H1 (cell line): ENCODE measurements around the gene RAD51B. TPM values are rescaled to one million over a fixed set of nuclear protein-coding genes. Genes with fewer than 3 reads are reported as not detected.

ENCODE experiments used
- CBX5 ChIP-seq: fragments of 300-800, 300-1000 bp; sonication (generic); IDR thresholded peaks from 2 replicates; pipeline ENCODE4 v1.7.1; 2016; ENCODE audit warnings: antibody characterized with exemption, low read length, low read depth
- CEBPB ChIP-seq: IDR thresholded peaks from 2 replicates; pipeline ENCODE4 v1.6.1; 2012; ENCODE audit warnings: low read depth, low read length
- CREB1 ChIP-seq: IDR thresholded peaks from 2 replicates; pipeline ENCODE4 v1.6.1; 2012; ENCODE audit warnings: inconsistent platforms
- GABPA ChIP-seq: IDR thresholded peaks from 2 replicates; pipeline ENCODE4 v1.6.1; 2011; ENCODE audit warnings: mild to moderate bottlenecking, low read length, moderate library complexity, borderline replicate concordance; ENCODE audit not compliant: insufficient read depth
- KDM5A ChIP-seq: fragments of 200-600 bp; IDR thresholded peaks from 2 replicates; pipeline ENCODE4 v1.7.1; 2012; ENCODE audit warnings: mild to moderate bottlenecking, low read length, inconsistent platforms, mixed read lengths
- RBBP5 ChIP-seq: IDR thresholded peaks from 2 replicates; pipeline ENCODE4 v1.7.1; 2012; ENCODE audit warnings: low read depth, mild to moderate bottlenecking, inconsistent platforms, low read length, moderate library complexity, borderline replicate concordance
- RXRA ChIP-seq: IDR thresholded peaks from 2 replicates; pipeline ENCODE4 v1.6.1; 2011; ENCODE audit warnings: low read depth, mild to moderate bottlenecking, low read length, moderate library complexity; ENCODE audit not compliant: insufficient read depth
- SIX5 ChIP-seq: IDR thresholded peaks from 2 replicates; pipeline ENCODE4 v1.6.1; 2011; ENCODE audit warnings: mild to moderate bottlenecking, low read depth, low read length
- SP2 ChIP-seq: IDR thresholded peaks from 2 replicates; pipeline ENCODE4 v1.6.1; 2012; ENCODE audit warnings: mild to moderate bottlenecking, low read length, inconsistent platforms
- SRF ChIP-seq: IDR thresholded peaks from 2 replicates; pipeline ENCODE4 v1.6.1; 2011; ENCODE audit warnings: mild to moderate bottlenecking, low read depth, low read length, moderate library complexity
- SUZ12 ChIP-seq: fragments of 200-600 bp; sonication (generic); IDR thresholded peaks from 2 replicates; pipeline ENCODE4 v1.6.1; 2012; ENCODE audit warnings: mild to moderate bottlenecking, inconsistent platforms, low read length, moderate library complexity, mixed read lengths
- TBP ChIP-seq: IDR thresholded peaks from 2 replicates; pipeline ENCODE4 v1.6.1; 2011; ENCODE audit warnings: low read depth, low read length, improper control_type of control experiment
- ZNF274 ChIP-seq: IDR thresholded peaks from 2 replicates; pipeline ENCODE4 v1.7.0; 2012; ENCODE audit warnings: low read length, borderline replicate concordance; ENCODE audit errors: extremely low read depth
- polyA plus RNA-seq, 7 experiments: library from polyadenylated mRNA; depleted of rRNA in 3 of 7; stranded (reverse) in 5 of 7; unstranded in 2 of 7; fragments of >200 nt in 5 of 7; fragments of 200-250 nt in 2 of 7; gene quantifications; 1 replicate in 5 of 7; 2 replicates in 1 of 7; 4 replicates in 1 of 7; pipeline versions ENCODE4 v1.2.1 to v1.2.3, GENCODE V29; 2011 to 2013; ENCODE audit warnings: missing spikeins in 2 of 7, mixed read lengths in 2 of 7
- total RNA-seq: library from RNA; stranded (reverse); fragmentation: NEBNext Ultra II Directional; extraction: Animal tissue kit (Norgen Biotek cat#: 25700); gene quantifications from 2 replicates; pipeline ENCODE4 v1.2.1, GENCODE V29; 2021
- TF ChIP-seq, protein P1 (sequence below): fragments of 300-600 bp; sonication (generic); IDR thresholded peaks from 2 replicates; pipeline ENCODE4 v1.7.1; 2012; ENCODE audit warnings: low read length, moderate library complexity, mild to moderate bottlenecking, inconsistent platforms; ENCODE audit not compliant: insufficient replicate concordance

Gene RAD51B
- total and polyA plus RNA-seq, 2 of the 8 experiments (the other 6 are each of a cell fraction or from before 2014, with no cell fraction given), result 3.9 to 14.9 TPM

DNA sequence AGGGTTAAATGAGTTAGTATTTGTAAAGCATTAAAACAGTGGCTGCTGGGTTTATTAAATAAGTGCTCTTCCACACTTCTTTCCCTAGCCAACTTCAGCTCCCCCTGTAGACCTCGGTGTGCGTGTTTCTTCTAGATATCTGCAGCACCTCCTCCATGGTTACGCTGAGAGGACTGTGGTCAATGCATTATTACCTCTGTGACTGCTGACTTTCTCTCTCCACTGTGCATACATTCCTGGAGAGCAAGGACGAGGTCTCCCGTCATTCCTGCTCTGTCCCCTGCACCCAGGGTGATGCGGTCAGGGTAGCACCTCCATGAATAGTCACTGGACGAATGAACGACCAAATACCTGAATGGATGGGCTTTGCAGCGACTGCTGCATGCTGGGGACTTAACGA is 928.7 kb downstream of the RAD51B start (continued):
- TF ChIP-seq, protein P1, sequence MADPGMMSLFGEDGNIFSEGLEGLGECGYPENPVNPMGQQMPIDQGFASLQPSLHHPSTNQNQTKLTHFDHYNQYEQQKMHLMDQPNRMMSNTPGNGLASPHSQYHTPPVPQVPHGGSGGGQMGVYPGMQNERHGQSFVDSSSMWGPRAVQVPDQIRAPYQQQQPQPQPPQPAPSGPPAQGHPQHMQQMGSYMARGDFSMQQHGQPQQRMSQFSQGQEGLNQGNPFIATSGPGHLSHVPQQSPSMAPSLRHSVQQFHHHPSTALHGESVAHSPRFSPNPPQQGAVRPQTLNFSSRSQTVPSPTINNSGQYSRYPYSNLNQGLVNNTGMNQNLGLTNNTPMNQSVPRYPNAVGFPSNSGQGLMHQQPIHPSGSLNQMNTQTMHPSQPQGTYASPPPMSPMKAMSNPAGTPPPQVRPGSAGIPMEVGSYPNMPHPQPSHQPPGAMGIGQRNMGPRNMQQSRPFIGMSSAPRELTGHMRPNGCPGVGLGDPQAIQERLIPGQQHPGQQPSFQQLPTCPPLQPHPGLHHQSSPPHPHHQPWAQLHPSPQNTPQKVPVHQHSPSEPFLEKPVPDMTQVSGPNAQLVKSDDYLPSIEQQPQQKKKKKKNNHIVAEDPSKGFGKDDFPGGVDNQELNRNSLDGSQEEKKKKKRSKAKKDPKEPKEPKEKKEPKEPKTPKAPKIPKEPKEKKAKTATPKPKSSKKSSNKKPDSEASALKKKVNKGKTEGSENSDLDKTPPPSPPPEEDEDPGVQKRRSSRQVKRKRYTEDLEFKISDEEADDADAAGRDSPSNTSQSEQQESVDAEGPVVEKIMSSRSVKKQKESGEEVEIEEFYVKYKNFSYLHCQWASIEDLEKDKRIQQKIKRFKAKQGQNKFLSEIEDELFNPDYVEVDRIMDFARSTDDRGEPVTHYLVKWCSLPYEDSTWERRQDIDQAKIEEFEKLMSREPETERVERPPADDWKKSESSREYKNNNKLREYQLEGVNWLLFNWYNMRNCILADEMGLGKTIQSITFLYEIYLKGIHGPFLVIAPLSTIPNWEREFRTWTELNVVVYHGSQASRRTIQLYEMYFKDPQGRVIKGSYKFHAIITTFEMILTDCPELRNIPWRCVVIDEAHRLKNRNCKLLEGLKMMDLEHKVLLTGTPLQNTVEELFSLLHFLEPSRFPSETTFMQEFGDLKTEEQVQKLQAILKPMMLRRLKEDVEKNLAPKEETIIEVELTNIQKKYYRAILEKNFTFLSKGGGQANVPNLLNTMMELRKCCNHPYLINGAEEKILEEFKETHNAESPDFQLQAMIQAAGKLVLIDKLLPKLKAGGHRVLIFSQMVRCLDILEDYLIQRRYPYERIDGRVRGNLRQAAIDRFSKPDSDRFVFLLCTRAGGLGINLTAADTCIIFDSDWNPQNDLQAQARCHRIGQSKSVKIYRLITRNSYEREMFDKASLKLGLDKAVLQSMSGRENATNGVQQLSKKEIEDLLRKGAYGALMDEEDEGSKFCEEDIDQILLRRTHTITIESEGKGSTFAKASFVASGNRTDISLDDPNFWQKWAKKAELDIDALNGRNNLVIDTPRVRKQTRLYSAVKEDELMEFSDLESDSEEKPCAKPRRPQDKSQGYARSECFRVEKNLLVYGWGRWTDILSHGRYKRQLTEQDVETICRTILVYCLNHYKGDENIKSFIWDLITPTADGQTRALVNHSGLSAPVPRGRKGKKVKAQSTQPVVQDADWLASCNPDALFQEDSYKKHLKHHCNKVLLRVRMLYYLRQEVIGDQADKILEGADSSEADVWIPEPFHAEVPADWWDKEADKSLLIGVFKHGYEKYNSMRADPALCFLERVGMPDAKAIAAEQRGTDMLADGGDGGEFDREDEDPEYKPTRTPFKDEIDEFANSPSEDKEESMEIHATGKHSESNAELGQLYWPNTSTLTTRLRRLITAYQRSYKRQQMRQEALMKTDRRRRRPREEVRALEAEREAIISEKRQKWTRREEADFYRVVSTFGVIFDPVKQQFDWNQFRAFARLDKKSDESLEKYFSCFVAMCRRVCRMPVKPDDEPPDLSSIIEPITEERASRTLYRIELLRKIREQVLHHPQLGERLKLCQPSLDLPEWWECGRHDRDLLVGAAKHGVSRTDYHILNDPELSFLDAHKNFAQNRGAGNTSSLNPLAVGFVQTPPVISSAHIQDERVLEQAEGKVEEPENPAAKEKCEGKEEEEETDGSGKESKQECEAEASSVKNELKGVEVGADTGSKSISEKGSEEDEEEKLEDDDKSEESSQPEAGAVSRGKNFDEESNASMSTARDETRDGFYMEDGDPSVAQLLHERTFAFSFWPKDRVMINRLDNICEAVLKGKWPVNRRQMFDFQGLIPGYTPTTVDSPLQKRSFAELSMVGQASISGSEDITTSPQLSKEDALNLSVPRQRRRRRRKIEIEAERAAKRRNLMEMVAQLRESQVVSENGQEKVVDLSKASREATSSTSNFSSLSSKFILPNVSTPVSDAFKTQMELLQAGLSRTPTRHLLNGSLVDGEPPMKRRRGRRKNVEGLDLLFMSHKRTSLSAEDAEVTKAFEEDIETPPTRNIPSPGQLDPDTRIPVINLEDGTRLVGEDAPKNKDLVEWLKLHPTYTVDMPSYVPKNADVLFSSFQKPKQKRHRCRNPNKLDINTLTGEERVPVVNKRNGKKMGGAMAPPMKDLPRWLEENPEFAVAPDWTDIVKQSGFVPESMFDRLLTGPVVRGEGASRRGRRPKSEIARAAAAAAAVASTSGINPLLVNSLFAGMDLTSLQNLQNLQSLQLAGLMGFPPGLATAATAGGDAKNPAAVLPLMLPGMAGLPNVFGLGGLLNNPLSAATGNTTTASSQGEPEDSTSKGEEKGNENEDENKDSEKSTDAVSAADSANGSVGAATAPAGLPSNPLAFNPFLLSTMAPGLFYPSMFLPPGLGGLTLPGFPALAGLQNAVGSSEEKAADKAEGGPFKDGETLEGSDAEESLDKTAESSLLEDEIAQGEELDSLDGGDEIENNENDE, result no peak
- TF ChIP-seq SUZ12 (no peak), SP2 (no peak), RBBP5 (no peak), RXRA (no peak), ZNF274 (no peak), TBP (no peak), CBX5 (no peak), KDM5A (no peak), SRF (no peak), GABPA (no peak), SIX5 (no peak), CEBPB (no peak), CREB1 (no peak)
